SK-N-SH treated with all-trans-retinoic acid at 6 μM for 48 hours (cell line): ENCODE measurements around the gene OR8J3.

Experiments used
- ATAC-seq: fragments of 200-7000 bp; cut with Tn5 transposase; 3 replicates; pipeline ENCODE4 v1.9.1; 2020; ENCODE audit warnings: mild to moderate bottlenecking, moderate library complexity
- ARNTL ChIP-seq: fragments of 450-650 bp; formaldehyde crosslinking; IDR thresholded peaks from 2 replicates; pipeline ENCODE4 v1.5.0; 2020; ENCODE audit warnings: low read depth, mild to moderate bottlenecking, moderate library complexity, borderline replicate concordance
- BACH2 ChIP-seq: fragments of 250-450 bp; sonication (Bioruptor Pico); IDR thresholded peaks from 2 replicates; pipeline ENCODE4 v1.9.0; 2021; ENCODE audit warnings: mild to moderate bottlenecking, borderline replicate concordance
- CSDC2 ChIP-seq: fragments of 250-450 bp; sonication (Bioruptor Pico); IDR thresholded peaks from 2 replicates; pipeline ENCODE4 v1.5.0; 2020; ENCODE audit warnings: mild to moderate bottlenecking, moderate library complexity
- ESRRG ChIP-seq: fragments of 250-450 bp; sonication (Bioruptor Pico); IDR thresholded peaks from 2 replicates; pipeline ENCODE4 v1.6.1; 2021; ENCODE audit warnings: mild to moderate bottlenecking
- GLIS3 ChIP-seq: fragments of 250-450 bp; sonication (Bioruptor Pico); IDR thresholded peaks from 2 replicates; pipeline ENCODE4 v1.5.0; 2020; ENCODE audit warnings: mild to moderate bottlenecking, moderate library complexity
- OSR1 ChIP-seq: fragments of 250-450 bp; sonication (Bioruptor Pico); IDR thresholded peaks from 2 replicates; pipeline ENCODE4 v1.8.0; 2022; ENCODE audit warnings: moderate library complexity, mild to moderate bottlenecking, inconsistent platforms
- POU6F1 ChIP-seq: fragments of 250-450 bp; sonication (Bioruptor Pico); IDR thresholded peaks from 2 replicates; pipeline ENCODE4 v1.8.0; 2021; ENCODE audit warnings: low read depth, mild to moderate bottlenecking, moderate library complexity, borderline replicate concordance
- PPARA ChIP-seq: fragments of 250-450 bp; sonication (Bioruptor Pico); IDR thresholded peaks from 2 replicates; pipeline ENCODE4 v1.5.0; 2020; ENCODE audit warnings: mild to moderate bottlenecking, borderline replicate concordance
- TCF4 ChIP-seq: fragments of 250-450 bp; sonication (Bioruptor Pico); IDR thresholded peaks from 2 replicates; pipeline ENCODE4 v1.8.0; 2021; ENCODE audit warnings: mild to moderate bottlenecking, moderate library complexity, borderline replicate concordance
- TOX ChIP-seq: fragments of 250-450 bp; sonication (Bioruptor Pico); IDR thresholded peaks from 2 replicates; pipeline ENCODE4 v1.8.0; 2021; ENCODE audit warnings: mild to moderate bottlenecking, moderate library complexity, borderline replicate concordance
- TSHZ2 ChIP-seq: fragments of 250-450 bp; sonication (Bioruptor Pico); IDR thresholded peaks from 2 replicates; pipeline ENCODE4 v1.5.0; 2020; ENCODE audit warnings: mild to moderate bottlenecking, moderate library complexity
- ZFP3 ChIP-seq: fragments of 250-450 bp; sonication (Bioruptor Pico); IDR thresholded peaks from 2 replicates; pipeline ENCODE4 v1.5.0; 2020; ENCODE audit warnings: mild to moderate bottlenecking, moderate library complexity
- ZFP30 ChIP-seq: fragments of 450-650 bp; formaldehyde crosslinking; IDR thresholded peaks from 2 replicates; pipeline ENCODE4 v1.5.0; 2022; ENCODE audit warnings: mild to moderate bottlenecking, moderate library complexity
- ZNF565 ChIP-seq: fragments of 450-650 bp; formaldehyde crosslinking; conservative IDR thresholded peaks from 2 replicates; pipeline ENCODE4 v1.5.0; 2020; ENCODE audit warnings: low read depth, mild to moderate bottlenecking, moderate library complexity
- ZNF70 ChIP-seq: fragments of 450-650 bp; formaldehyde crosslinking; IDR thresholded peaks from 2 replicates; pipeline ENCODE4 v1.5.0; 2020; ENCODE audit warnings: mild to moderate bottlenecking, moderate library complexity
- TF ChIP-seq, protein P1 (sequence below): fragments of 250-450 bp; sonication (Bioruptor Pico); IDR thresholded peaks from 2 replicates; pipeline ENCODE4 v1.8.0; 2020; ENCODE audit warnings: mild to moderate bottlenecking, moderate library complexity, borderline replicate concordance
- TF ChIP-seq, protein P2 (sequence below): fragments of 250-450 bp; sonication (Bioruptor Pico); IDR thresholded peaks from 2 replicates; pipeline ENCODE4 v1.5.1; 2020; ENCODE audit warnings: low read depth, mild to moderate bottlenecking, moderate library complexity

OR8J3 gene

GRCh38 chr11:56160217-56160616 lies 20.2 kb upstream of the OR8J3 start, which contains the start of gene OR8K5:
Gene OR8K5 (minus strand): TSS chr11:56160317. CDS start chr11:56160317, 0 bp downstream.
- TF ChIP-seq ZFP30 (CRISPR knock-in tag) = no peak
- TF ChIP-seq GLIS3 (CRISPR knock-in tag) = no peak
- no peak for TF ChIP-seq ZFP3 (CRISPR knock-in tag)
- TF ChIP-seq TCF4 (CRISPR knock-in tag) = no peak
- TF ChIP-seq, protein P1, sequence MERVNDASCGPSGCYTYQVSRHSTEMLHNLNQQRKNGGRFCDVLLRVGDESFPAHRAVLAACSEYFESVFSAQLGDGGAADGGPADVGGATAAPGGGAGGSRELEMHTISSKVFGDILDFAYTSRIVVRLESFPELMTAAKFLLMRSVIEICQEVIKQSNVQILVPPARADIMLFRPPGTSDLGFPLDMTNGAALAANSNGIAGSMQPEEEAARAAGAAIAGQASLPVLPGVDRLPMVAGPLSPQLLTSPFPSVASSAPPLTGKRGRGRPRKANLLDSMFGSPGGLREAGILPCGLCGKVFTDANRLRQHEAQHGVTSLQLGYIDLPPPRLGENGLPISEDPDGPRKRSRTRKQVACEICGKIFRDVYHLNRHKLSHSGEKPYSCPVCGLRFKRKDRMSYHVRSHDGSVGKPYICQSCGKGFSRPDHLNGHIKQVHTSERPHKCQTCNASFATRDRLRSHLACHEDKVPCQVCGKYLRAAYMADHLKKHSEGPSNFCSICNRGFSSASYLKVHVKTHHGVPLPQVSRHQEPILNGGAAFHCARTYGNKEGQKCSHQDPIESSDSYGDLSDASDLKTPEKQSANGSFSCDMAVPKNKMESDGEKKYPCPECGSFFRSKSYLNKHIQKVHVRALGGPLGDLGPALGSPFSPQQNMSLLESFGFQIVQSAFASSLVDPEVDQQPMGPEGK (CRISPR knock-in tag) = no peak
- no peak for TF ChIP-seq BACH2
- no peak for TF ChIP-seq ESRRG (CRISPR knock-in tag)
- no peak for TF ChIP-seq ARNTL (CRISPR knock-in tag)
- no peak for TF ChIP-seq CSDC2 (CRISPR knock-in tag)
- no peak for TF ChIP-seq POU6F1 (CRISPR knock-in tag)
- no peak for TF ChIP-seq ZNF70 (CRISPR knock-in tag)
- no peak for TF ChIP-seq OSR1 (CRISPR knock-in tag)
- no peak for TF ChIP-seq ZNF565 (CRISPR knock-in tag)
- TF ChIP-seq TSHZ2 (CRISPR knock-in tag) = no peak
- TF ChIP-seq PPARA (CRISPR knock-in tag) = no peak
- ATAC-seq = no peak

DNA sequence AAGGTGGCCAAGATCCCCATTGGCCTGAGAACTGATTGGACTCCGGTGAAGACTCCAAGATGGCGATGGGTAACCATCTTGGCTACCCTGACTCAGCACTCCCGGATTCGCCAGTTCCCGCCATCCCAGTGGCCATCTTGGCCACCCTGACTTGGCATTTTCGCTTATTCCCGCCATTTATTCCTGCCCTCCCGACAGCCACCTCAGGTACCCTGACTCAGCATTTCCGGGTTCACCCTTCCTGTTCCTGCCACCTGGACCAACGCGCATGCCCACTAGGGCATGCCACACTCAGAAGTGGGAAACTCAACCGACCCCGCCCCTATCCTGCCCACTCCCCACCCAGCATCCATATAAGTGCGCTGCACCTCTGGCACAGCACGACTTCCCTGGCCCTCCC lies 12.3 kb upstream of the OR8J3 start:
- ATAC-seq = no peak

More for the DNA sequence above, 12.3 kb upstream of the OR8J3 start:
- no peak for TF ChIP-seq ZNF70 (CRISPR knock-in tag)
- TF ChIP-seq POU6F1 (CRISPR knock-in tag) = no peak
- TF ChIP-seq OSR1 (CRISPR knock-in tag) = no peak
- TF ChIP-seq TCF4 (CRISPR knock-in tag) = no peak
- TF ChIP-seq, protein P2, sequence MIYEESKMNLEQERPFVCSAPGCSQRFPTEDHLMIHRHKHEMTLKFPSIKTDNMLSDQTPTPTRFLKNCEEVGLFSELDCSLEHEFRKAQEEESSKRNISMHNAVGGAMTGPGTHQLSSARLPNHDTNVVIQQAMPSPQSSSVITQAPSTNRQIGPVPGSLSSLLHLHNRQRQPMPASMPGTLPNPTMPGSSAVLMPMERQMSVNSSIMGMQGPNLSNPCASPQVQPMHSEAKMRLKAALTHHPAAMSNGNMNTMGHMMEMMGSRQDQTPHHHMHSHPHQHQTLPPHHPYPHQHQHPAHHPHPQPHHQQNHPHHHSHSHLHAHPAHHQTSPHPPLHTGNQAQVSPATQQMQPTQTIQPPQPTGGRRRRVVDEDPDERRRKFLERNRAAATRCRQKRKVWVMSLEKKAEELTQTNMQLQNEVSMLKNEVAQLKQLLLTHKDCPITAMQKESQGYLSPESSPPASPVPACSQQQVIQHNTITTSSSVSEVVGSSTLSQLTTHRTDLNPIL (CRISPR knock-in tag) = no peak
- TF ChIP-seq ZFP3 (CRISPR knock-in tag) = no peak
- TF ChIP-seq, protein P1 (CRISPR knock-in tag) = no peak
- TF ChIP-seq TOX (CRISPR knock-in tag) = no peak
